GM19023 (cell line): ENCODE results near the gene MYH9.

Experiments
- ATAC-seq: cut with Tn5 transposase; IDR thresholded peaks from one replicate; pipeline ENCODE4 v1.9.1; 2021; ENCODE audit warnings: mild to moderate bottlenecking, moderate library complexity; ENCODE audit not compliant: unreplicated experiment

The MYH9 gene

DNA sequence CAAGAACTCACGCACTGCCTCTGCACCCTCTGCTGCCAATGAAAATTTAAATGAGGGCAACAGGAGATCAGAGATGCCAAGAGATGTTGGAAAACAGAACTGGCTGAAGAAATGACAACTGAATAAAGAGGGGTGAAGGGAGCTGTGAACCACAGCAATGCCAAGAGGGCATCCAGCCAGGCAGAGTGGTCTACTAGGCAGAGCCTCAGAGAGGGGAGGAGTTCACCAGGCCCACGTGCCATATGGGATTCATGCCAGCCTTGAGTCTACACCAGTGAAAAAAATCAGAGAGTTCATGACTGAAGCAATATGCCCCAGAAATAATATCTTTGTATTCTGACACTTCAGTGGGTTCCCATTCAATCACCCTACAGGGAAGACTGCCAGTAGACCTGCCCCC is 152.8 kb downstream of the MYH9 start:
- no peak for ATAC-seq

DNA sequence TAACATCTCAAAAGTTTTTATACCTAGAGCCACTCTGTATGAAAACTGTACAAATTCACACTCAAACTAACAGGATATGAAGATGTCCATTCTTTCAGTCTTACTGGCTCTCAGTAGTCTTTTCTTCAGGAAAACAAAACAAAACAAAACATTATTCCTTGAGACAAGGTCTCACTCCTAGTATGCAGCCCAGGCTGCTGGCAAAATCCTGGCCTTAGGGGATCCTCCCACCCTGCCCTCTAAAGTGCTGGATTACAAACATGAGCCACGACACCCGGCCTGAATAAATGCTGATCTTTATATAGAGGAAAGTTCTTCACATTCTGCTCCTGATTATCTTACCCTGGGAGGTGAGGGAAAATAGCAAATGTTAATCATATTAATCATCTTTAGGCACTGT is 153.6 kb downstream of the MYH9 start:
- no peak for ATAC-seq

DNA sequence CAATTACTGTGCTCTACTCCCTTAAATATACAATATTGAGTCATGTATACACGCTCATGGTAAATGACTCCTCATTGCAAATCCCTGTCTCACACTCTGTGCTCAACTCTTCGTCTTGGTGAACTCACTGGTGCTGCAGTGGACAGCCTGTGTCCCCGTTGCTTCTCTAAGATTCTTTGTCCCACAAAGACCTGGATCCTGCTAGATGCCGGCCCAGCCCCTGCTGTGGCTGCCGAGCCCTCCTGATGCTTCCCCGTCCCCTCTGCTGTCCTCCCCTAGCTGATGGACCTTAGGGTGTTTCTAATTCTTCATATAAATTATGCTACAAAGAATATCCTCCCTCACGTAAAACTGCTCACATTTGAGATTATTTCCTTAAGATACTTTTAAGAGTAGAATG is 154.0 kb downstream of the MYH9 start:
- ATAC-seq, result no peak

DNA sequence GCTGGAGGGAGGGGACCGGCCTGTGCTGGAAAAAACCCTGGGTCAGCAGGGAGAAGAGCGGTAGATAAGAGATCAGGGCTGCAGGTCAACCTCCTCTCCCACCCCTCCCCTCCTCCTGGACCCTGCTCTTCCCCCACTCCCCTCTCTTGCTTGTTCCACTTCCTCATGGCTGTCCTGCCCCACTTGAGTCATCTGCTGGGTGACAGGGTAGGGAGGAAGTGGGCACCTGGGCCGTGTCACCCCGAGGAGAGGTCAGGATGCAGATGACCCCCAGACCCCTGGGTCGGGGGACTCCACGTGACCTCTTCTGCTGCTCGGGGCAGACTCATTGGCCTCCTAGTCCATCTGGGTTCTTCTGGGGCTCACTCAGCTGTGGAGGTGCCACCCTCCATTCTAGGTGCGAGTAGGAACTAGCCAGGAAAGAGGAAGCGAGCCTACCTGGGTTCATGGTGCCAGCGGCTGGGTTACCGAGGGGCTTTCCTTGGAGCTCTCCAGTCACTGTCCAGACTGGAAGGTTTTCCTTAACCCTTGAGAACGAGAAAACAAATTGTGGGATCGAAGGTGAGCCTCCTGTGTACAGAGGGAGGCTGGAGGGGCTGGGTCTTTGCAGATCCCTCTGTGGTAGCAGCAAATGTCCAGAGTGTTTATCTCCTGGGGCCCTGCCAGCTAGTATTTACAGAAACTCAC is 154.9 kb downstream of the MYH9 start:
- no peak for ATAC-seq
